HG03565 (cell line): ENCODE results near the gene KRTCAP3.

ENCODE experiments used
- ATAC-seq: cut with Tn5 transposase; IDR thresholded peaks from one replicate; pipeline ENCODE4 v1.9.1; 2021; ENCODE audit warnings: mild to moderate bottlenecking, moderate library complexity; ENCODE audit not compliant: unreplicated experiment

The KRTCAP3 gene

DNA sequence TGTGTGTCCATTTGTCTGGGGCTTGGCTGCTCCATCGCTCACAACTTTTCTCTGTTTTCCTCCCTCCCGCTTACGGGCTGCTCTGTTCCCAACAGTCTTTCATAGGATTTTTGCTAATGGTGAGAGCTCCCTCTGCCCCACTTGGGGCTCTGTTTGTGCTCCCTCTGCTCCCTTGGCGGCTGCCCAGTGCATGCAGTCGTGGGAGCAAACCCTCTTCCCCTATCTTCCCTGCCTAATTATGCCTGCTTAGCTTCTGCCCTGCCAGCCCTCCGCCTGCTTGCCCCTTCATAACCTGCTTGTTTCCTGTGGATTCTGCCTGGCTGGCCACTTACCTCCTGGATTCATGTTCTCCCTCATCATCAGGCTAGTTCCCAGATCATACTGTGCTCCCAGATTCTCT lies 6.6 kb upstream of the KRTCAP3 start:
- ATAC-seq, result no peak

DNA sequence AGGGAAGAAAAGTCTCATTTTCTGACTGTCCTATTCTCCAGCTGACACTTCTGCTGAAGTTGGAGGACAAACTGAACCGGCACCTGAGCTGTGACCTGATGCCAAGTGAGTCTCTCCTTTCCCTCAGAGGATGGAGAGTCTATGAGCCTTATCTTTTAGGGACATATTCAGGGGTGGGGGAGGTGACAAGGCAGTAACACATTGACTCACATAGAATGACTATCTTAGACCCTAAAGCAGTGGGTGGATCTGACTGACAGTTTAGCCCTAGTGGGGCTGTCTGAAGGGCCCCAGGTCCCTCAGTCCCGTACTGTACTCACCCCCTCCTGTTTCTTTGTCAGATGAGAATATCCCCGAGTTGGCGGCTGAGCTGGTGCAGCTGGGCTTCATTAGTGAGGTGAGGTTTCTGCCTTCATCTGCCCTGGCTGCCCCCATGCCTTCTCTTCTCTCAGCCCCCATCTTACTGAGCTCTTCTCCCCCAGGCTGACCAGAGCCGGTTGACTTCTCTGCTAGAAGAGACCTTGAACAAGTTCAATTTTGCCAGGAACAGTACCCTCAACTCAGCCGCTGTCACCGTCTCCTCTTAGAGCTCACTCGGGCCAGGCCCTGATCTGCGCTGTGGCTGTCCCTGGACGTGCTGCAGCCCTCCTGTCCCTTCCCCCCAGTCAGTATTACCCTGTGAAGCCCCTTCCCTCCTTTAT lies 805 bp upstream of the KRTCAP3 start:
- ATAC-seq, result no peak

DNA sequence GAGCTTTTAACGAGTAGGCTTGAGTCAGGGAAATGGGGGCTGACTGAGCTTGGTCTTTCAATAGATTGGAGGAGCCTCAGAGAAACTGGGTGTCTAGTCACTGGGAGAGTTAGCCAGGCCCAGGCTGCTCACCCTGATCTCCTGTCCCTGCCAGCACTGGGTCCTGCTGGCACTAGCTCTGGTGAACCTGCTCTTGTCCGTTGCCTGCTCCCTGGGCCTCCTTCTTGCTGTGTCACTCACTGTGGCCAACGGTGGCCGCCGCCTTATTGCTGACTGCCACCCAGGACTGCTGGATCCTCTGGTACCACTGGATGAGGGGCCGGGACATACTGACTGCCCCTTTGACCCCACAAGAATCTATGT lies 720 bp downstream of the KRTCAP3 start:
- ATAC-seq, result no peak

DNA sequence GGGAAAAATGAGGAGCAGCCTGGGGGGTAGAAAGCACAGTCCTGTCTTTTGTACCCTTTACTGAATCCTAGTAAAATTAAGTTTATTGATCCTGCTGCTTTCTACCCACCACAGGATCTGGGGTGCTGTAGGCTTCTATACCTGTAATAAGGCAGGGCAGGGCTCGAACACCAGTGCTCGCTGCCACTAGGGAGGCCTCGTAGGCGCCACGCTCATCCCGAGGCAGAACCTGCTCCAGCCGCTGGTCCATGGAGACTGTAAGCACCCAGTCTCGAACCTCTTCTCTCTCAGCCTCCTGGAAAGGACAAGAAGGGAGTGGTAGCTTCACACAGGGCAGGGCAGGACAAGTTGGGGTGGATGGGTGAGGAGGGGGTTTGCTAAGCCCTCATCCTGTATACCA lies 3.0 kb downstream of the KRTCAP3 start:
- ATAC-seq, result no peak

DNA sequence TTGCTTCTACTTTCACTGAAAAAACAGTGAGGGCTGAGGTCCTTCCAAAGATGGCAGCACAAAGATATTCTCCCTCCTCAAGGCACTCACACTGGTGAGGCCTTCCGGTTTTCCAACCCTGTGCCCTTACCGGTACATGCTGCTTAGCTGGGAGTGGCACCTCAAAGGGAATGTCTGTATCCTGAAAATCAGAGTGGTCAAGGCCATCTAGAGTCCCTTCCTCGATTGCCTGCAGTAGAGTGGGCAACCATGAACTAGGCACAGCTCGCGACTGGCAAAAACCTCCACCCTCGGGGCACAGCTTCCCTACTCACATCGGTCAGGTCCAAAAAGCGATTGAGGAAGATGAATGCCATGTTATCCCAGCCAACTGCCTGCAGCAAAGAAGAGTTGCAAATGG lies 3.4 kb downstream of the KRTCAP3 start:
- no peak for ATAC-seq

DNA sequence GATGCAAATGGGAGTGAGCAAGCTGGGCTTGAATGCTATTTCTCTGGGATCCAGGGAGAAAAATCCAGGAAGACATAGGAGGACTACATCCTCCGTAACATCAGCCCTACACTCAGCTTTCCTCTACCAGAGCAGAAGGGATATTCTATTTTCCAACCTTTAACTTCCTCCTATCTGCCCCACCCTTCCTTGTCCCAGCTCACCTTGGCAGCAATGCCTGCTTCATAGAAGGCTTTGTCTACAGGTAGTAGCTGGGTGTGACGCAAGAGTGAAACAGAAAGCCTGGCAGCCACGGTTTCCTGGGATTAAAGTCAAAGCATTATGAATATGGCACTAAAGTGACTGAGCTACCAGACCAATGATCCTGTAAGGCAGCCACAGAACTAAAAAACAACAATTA lies 3.9 kb downstream of the KRTCAP3 start:
- ATAC-seq, result no peak

DNA sequence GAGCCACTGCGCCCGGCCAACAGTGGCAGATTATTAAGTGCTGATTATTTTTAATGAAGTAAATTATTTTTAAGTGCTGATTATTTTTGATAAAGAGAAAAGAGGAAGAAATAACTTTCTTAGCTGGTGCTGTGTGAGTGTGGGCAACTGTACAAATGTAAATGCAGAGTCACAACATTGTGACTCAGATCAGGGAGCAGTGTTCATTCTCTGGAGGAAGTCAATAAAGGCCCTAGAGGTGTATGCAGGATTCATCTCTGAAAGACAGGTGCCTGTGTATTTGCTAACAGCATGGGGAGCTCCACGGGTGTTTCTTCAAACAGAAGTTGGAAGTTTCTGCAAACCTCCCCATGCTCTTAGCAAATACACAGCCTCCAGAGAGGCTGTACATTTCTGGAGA lies 6.2 kb downstream of the KRTCAP3 start:
- ATAC-seq, result no peak

DNA sequence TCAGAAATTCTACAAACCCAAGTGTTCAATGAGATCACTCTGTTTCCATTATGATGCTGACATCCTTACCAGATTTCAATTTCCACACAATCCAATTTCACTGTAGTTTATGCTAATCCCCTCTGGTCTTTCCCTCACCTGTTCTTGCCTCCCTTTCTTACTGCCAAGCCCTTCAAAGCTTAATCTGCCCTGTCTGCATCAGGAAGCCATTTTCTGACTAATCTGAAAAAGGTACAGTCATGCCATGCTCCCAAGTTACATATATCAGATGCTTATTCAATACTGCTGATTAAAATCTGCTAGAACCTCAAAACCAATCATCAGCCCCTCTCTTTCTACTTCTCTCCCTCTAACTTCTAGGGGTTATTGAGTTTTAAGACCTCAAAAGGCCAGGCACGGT lies 8.9 kb downstream of the KRTCAP3 start:
- ATAC-seq, result no peak

DNA sequence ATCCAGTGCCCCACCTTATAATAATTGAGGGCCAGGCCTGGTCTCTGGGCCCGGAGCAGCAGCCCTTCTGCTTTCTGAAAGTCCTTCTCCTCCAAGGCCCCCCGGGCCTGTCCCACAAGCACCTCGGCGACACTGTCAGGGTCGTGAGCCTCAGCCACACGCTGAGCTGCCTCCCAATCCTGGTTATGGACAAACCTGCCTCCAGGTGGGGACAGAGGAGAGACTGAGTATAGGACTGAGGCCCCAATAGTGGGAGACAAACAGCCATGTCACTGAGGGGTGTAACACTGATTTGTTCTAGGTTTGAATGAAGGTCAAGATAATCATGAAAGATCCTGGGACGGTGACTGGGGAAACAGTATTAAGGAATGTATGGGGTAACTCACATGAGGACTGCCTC lies 11.8 kb downstream of the KRTCAP3 start:
- no peak for ATAC-seq

DNA sequence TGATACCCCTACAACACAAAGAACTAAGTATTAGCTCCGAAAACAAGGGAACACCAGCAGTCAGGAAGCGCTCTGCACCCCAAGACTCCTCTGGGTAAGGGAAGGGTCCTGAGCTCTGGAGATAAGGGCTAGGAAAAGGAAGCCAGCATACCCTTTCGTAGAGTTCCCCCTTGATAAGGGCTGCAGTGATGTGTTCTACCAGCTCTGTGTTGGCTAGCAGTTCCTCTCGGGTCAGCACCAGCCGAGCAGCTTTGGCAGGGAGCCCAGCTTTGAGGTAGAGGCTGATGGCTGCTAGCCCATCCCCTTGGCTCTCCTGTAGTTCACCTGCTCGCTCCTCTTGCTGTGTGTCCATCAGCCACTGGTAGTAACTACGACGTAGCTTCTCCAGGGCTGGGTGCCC lies 18.9 kb downstream of the KRTCAP3 start:
- ATAC-seq, result no peak

DNA sequence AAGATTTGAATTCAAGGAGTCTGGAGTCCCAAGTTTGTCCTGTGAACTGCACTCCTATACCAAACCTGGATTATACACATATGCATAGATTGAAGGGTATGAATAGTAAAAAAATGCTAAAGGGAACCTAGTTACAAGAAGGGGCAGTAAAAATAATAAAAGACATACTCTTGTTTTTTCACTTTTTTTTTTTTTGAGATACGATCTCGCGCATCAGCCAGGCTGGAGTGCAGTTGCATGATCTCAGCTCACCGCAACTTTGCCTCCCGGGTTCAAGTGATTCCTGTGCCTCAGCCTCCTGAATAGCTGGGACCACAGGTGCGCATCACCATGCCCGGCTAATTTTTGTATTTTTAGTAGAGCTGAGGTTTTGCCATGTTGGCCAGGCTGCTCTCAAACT lies 22.3 kb downstream of the KRTCAP3 start:
- no peak for ATAC-seq

DNA sequence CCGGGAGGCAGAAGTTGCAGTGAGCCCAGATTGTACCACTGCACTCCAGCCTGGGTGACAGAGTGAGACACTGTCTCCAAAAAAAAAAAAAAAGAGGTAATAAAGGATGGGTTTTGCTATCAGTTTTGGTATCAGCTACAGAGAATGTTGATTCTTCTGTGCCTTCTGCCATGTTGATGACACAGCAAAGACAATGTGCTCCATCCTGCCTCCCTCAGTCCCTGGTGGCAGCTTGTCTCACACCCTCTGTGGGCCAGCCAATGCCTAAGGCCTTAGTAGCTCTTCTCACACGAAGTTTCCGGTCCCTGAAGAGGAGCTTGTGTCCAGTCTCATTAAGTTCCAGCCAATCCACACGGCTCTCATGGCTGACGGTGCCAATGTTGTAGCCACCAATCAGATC lies 29.8 kb downstream of the KRTCAP3 start:
- no peak for ATAC-seq

DNA sequence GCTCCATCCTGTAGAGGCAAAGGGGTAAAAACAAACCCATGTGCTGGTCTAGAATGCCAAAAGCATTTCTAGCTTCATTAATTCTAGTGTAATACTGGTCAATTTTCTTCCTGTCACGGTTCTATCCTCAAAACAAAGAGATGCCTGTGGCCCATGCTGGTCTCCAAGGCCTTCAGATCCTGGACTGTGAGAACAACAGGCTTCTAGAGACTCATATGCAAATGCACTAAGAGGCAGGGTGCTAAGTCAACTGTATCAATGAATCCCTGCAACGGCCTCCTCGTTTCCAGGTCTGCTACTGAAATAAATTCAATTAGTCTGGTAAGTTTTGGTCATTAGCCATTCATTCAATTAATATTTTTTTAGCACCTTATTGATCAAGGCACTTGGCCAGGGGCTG lies 43.3 kb downstream of the KRTCAP3 start:
- no peak for ATAC-seq

DNA sequence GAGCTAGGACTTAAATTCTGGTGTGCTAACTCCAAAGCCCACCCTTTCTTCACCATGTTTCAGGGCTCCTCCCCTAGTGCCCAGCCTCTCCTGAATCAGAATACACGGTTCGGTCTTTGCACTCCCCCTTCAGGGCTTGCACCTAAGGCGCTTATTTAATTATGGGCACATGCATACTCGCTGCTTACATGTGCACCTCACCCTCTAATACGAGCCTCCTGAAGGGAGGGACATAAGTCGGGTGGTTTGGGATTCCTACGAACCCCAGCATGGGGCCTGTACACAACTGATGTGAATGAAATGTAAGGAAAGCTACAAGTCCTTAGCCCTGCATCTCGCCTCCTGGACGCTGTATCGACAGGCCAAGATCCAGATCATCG lies 46.9 kb downstream of the KRTCAP3 start:
- ATAC-seq, result no peak

DNA sequence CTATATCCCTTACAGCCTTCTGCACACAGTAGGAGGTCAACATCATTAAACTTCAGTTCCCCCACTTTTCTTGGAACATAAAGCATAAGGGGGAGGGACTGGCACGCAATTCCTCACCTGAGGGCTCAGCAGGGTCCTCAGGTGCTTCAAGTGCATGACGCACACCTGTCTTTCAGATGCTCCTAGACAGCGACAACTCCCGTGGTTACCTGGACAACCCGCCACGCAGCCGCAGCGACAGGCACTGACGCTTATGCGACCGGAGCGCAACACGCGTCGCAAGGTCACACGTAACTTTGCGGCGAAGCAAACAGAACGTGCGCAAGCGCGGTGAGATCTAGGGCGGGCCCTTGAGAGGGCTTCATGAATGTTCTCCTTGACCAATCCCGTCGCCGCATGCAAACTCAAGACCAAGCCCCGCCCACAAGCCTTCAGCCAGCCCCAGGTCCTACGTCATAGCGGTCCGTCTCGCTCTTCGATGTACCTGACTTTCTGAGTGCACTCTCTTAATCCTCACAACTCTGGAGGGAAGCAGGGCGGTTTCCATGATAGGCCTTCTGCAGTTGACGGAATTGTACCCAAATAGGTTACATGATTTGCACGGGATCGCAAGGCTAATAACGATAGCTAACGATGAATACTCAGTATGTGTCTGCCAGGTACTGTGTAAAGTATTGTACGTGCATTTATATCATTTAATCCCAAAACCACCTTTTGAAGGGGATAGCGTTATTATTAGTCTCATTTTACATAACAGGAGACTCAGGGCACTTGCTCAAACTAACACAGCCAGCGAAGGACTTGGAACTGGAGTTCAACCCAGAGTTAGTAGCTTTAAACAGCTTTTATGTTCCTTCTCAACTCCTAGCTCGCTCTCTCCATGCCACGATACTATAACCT lies 47.6 kb downstream of the KRTCAP3 start, which contains the start of gene IFT172:
TSS of gene IFT172 (minus strand) at position 246 of the 900 bp plus-strand sequence. CDS start at position 156, 90 bp downstream.
- ATAC-seq, result peak; percentile 91

DNA sequence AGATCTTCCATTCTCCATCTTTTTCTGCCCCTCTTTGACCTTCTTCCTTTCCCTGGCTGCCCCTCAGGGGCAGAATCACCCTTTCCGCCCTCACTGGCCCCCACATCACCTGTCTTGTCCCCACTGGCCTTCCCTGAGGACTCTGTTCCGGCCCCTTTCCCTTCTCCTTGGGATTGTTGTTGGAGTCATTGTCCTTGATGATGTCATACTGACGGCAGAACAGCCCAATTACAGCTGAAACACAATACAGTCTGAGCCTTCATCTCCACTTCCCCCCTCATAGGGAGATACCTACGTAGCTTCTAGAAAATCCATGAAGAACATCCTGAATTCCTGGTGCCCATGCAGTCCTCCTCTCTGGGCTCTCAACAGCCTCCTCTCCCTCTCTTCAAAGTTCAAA lies 50.4 kb downstream of the KRTCAP3 start:
- ATAC-seq, result no peak

DNA sequence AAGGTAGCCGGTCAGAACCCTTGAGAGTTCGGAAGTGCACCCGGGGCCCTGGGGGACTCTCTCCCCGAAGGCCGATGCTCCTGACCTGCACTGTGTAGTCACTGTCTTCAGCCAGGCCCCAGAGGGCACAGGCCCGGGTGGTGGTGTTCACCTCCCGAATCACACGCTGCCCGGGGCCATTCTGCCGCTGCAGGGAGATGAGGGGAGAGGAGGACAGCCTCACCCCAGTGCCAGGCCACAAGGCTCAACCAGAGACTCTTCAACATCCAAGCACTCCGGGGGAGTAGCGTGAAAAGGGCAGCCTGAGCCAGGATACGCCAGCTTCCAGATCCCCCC lies 51.7 kb downstream of the KRTCAP3 start:
- no peak for ATAC-seq
